ENCODE results near the gene SRGAP3. TPM values are rescaled to one million over a fixed set of nuclear protein-coding genes. Genes with fewer than 3 reads are reported as not detected.

SRGAP3 gene
- total and polyA plus RNA-seq, 7 donors, result 0.69 to 7.7 (median 5.8) TPM

GRCh38 chr3:9175421-9175820 lies 74.0 kb downstream of the SRGAP3 start:
- TF ChIP-seq POLR2AphosphoS5 (IDR thresholded peaks at IDR 0.05) (no peak), EP300 (IDR thresholded peaks at IDR 0.05) (no peak), POLR2A (IDR thresholded peaks at IDR 0.05) (no peak), CTCF (IDR thresholded peaks at IDR 0.05) (no peak)
- Histone ChIP-seq H3K9me3 (no peaks in the 10 kb centered on the region), H3K27ac (no peak overlapping the region), H3K36me3 (no peaks in the 10 kb centered on the region), H3K27me3 (no peaks in the 10 kb centered on the region), H3K4me1 (no peaks in the 10 kb centered on the region), H3K4me3 (no peak overlapping the region)
- intact Hi-C loops (cut with DNase I), result no loop called here
- DNase-seq, result no peak
- 22 to 61% methylated on average over 5 of the region's 5 CpGs for WGBS, 2 donors

- no peaks in the 10 kb centered on the region for H3K36me3 ChIP-seq
- no peaks in the 10 kb centered on the region for H3K27me3 ChIP-seq
- intact Hi-C loops (cut with DNase I), result no loop called here
- TF ChIP-seq POLR2A (IDR thresholded peaks at IDR 0.05) (no peak), CTCF (IDR thresholded peaks at IDR 0.05) (no peak), EP300 (IDR thresholded peaks at IDR 0.05) (no peak), POLR2AphosphoS5 (IDR thresholded peaks at IDR 0.05) (no peak)
- 83 to 88% methylated on average over 5 of the region's 5 CpGs for WGBS, 2 donors
- H3K4me1 ChIP-seq, result no peaks in the 10 kb centered on the region
- H3K4me3 ChIP-seq, result no peak overlapping the region
- no peak for DNase-seq
- H3K27ac ChIP-seq, result no peak overlapping the region
- H3K9me3 ChIP-seq, result no peaks in the 10 kb centered on the region
Measured at GRCh38 chr3:9173445-9173844, 76.0 kb downstream of the SRGAP3 start.

- 67 to 78% methylated on average over 11 of the region's 11 CpGs for WGBS, 2 donors
- intact Hi-C loops (cut with DNase I), result no loop called here
- Histone ChIP-seq H3K36me3 (no peaks in the 10 kb centered on the region), H3K27me3 (no peaks in the 10 kb centered on the region), H3K4me3 (no peak overlapping the region), H3K9me3 (no peaks in the 10 kb centered on the region), H3K4me1 (no peaks in the 10 kb centered on the region), H3K27ac (no peak overlapping the region)
- TF ChIP-seq POLR2AphosphoS5 (IDR thresholded peaks at IDR 0.05), result no peak
- TF ChIP-seq EP300 (IDR thresholded peaks at IDR 0.05), result no peak
- TF ChIP-seq CTCF (IDR thresholded peaks at IDR 0.05), result no peak
- TF ChIP-seq POLR2A (IDR thresholded peaks at IDR 0.05), result no peak
- DNase-seq, result no peak
Measured at GRCh38 chr3:9172851-9173321, 76.6 kb downstream of the SRGAP3 start.

GRCh38 chr3:9170851-9171160 lies 78.6 kb downstream of the SRGAP3 start:
- no peak for DNase-seq
- Histone ChIP-seq H3K36me3 (no peaks in the 10 kb centered on the region), H3K27ac (no peak overlapping the region), H3K4me3 (no peak overlapping the region), H3K27me3 (no peaks in the 10 kb centered on the region), H3K9me3 (no peaks in the 10 kb centered on the region), H3K4me1 (no peaks in the 10 kb centered on the region)
- intact Hi-C loops (cut with DNase I), result no loop called here
- 96 to 97% methylated on average over 5 of the region's 5 CpGs for WGBS, 2 donors
- no peak for TF ChIP-seq POLR2A (IDR thresholded peaks at IDR 0.05)
- no peak for TF ChIP-seq CTCF (IDR thresholded peaks at IDR 0.05)
- no peak for TF ChIP-seq EP300 (IDR thresholded peaks at IDR 0.05)
- no peak for TF ChIP-seq POLR2AphosphoS5 (IDR thresholded peaks at IDR 0.05)
